GM11168 (cell line): Measurements from ENCODE around the gene GIMD1.

Experiments
- in situ Hi-C: fragments of 300-500 bp; cut with MboI; formaldehyde crosslinking; loops from one replicate; pipeline ENCODE4 v1.12.0; 2022; ENCODE audit warnings: low sequenced_read_pairs; ENCODE audit not compliant: unreplicated experiment

The GIMD1 gene

GRCh38 chr4:106316773-106317409 lies 51.7 kb downstream of the GIMD1 start:
- in situ Hi-C loops: no loop called here

DNA sequence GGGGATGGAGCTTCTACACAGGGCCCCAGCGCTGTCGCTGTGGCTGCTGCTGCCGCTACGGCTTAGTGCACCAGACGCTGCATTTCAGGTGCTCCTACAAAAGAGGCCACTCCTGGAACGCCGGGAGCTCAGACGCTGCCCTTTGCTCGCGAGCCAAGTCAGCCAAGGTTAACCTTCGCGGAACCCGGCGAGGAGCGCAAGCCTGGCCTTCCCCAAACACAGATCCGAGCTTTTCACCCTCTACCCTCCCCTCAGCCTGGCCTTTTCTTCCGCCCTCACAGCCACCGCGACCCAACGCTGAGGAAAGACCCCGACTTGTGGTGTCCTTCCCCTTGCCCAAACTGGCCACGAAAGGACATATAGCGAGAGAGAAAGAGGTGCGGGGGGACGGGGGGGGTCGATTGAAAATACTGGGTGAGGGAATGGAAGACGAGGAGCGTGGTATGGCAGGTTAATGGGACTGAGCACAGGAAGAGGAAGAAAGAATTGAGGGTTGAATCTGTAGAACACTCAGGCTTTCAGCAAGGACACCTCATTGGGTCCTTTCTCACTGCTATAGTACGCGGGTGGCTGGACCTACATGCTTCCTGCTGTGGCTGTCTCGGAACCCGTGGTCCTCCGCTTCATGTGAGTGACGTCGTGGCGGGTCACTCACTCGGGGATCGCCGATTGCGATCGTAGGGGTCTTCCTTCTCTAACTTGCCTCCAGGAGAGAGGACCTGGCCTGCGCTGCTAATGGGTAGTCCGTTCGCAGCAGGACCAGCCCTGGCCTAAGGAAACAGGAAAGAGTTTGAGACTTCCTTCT lies 52.4 kb downstream of the GIMD1 start, which contains the start of the genes AIMP1 and TBCK:
AIMP1 (plus strand) TSS at position 583 of the 805 bp plus-strand sequence. CDS start 8,460 bp downstream, outside the sequence.
TBCK (minus strand) TSS at position 242 of the 805 bp plus-strand sequence. CDS start 7,249 bp downstream, outside the sequence.
- in situ Hi-C loops: no loop called here

GRCh38 chr4:106315476-106315967 lies 53.1 kb downstream of the GIMD1 start:
- in situ Hi-C loops: no loop called here

GRCh38 chr4:106314960-106315359 lies 53.6 kb downstream of the GIMD1 start:
- in situ Hi-C loops: no loop called here

DNA sequence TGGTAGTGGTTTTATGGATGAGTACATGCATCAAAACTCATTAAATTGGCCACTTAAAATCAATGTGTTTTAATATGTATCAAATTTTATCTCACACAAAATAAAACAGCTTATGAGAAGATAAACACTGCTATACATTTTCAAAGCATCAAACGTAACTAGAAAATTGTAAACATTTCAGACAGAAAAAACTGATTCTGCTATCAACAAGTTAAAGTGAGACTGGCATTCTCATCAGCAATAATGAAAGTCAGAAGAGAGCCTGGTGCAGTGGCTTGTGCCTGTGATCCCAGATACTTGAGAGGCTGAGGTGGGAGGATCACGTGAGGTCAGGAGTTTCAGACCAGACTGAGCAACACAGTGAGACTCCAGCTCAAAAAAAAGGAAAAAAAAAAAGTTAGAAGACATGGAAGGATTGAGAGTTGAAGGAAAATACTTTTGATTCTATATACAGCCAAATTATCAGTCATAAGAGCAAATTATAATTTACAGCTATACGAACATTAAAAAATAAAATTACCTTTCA lies 55.5 kb downstream of the GIMD1 start:
- in situ Hi-C loops: no loop called here

GRCh38 chr4:106312377-106312776 lies 56.2 kb downstream of the GIMD1 start:
- in situ Hi-C loops: no loop called here
